NT2/D1 (cell line): ENCODE measurements around the gene PIPOX.

Experiments used
- SUZ12 ChIP-seq: IDR thresholded peaks from 2 replicates; pipeline ENCODE4 v1.6.1; 2011; ENCODE audit not compliant: insufficient read length, insufficient read depth; ENCODE audit errors: extremely low read depth
- YY1 ChIP-seq: IDR thresholded peaks from 2 replicates; pipeline ENCODE4 v1.6.1; 2011; ENCODE audit not compliant: insufficient read length, insufficient read depth

DNA sequence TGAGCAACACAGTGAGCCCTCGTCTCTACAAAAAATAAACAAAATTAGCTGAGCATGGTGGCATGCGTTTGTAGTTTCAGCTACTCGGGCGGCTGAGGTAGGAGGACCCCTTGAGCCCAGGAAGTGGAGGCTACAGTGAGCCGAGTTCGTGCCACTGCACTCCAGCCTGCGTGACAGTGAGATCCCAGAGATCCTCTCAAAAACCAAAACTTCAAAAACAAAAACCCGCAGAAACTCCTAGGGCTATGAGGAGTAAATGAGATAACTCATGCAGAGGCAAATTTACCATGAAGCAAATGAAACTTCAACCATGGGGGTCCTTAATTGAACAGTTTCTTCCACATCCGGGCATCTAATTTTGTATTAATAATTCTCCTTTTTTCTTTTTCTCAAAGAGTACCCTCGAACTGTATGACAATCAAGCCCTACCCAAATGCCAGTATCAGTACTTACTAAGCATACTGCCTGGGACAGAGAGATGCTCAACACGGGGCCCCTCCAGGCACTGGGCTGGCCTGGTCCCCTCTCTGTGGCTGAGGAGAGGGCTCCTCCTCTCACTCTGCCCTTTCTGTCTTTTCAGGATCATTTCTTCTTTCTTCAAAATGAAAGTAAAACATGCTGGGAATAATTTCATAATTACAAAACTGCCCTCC, 789 bp upstream of the PIPOX start:
- TF ChIP-seq SUZ12 (no peak), YY1 (no peak)
